HG02885 (cell line): ENCODE measurements around the gene CFAP97D2.
"Not testable (repeated sequence)": the region's sequence is repeated elsewhere in the genome, so short reads cannot be mapped to it uniquely, and the experiment has no call there.

ENCODE experiments used
- ATAC-seq: cut with Tn5 transposase; IDR thresholded peaks from one replicate; pipeline ENCODE4 v1.9.1; 2021; ENCODE audit warnings: mild to moderate bottlenecking; ENCODE audit not compliant: unreplicated experiment, poor library complexity

Gene CFAP97D2

GRCh38 chr13:114179087-114179658 is at the start of gene CFAP97D2:
TSS of gene CFAP97D2 (plus strand) at chr13:114179257. CDS start at chr13:114179331, 74 bp downstream.
- no peak for ATAC-seq

DNA sequence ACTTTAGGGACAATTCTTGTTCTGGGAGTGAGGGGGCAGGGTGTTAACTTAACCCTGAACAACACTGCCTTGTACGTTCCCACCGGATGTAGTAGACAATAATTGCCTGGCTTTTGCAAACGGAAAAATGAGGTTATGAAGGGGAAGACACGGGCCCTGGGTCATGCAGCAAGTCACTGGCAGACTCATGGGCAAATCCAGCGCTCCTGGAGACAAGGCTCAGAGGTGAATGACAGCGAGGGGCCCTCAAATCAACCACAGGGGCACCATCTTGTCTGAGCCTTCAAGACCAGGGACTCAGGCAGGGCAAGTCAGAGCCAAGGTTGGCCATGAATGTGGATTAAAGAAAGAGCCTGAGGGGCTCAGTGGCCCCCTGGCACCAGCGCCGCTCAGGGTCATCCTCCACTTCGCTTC is 49.4 kb upstream of the CFAP97D2 start:
- no peak for ATAC-seq

DNA sequence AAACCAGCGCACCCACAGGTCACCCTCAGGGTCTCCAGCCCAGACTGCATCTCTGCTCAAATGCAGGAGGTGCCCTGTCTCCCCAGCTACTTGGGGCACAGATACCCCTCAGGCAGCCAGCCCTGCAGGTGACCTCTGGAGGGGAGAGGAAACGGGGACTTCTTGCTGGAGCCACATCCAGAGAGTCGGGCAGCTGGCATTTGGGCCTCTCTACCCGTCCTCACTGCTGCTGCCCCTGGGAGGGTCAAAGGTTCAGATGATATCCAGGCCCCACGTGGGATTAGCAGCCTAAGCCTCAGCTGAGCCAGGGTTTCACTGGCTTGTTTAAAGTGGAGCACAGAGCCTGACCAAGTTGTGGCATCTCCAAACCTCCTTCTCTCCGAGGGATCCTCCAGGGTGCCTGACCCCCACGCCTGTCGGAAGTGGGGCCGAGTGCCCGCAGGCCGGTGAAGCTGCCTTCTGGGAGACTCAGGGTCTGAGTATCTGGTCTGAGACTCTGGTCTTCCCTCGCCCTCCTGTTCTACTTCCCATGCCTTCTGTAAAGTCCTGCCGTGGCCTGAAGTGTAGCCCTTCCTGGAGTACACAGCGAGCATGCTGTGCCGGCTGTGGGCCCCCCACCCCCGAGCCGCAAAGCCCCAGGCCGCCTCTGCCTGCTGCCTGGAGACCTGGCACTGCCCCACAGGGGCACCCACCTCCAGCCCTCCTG is 48.8 kb upstream of the CFAP97D2 start:
- no peak for ATAC-seq

GRCh38 chr13:114130837-114131582 is 48.0 kb upstream of the CFAP97D2 start:
- ATAC-seq = no peak

DNA sequence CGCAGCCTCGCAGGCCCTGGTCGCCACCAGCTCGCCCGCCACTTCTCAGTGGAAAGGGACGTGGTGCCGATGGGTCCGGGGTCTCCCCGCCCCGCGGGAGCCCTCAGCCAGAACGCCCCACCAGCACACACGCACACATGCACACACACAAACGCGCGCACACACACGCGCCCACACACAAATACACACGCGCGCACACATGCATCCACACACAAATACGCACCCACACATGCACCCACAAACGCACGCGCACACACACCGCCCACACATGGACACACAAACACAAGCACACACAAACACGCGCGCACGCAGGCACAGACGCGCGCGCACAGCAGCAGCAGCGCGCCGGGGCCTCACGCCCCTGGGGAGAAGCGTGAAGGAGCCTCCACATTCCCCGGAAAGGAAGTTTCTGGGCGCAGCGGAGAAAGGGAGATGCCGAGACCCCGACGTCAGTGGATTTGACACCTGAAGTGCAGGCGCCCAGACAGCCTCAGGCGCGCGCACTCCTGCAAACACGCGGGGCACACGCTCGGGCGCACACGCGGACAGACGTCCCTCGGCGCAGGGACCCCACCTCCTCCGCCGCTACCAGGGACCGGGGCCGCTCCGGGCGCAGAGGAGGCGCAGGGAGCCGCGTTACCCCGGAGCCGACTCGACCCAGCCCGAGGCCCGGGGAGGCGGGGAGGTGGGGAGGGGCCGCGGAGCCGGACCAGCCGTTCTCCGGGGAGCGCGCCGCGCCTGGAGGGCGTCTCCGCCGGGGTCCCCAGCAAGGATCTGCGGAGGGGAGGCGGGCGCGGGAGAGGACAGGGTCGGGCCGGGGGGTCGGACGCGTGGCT is 47.3 kb upstream of the CFAP97D2 start:
- ATAC-seq = peak; percentile 5

- peak; percentile 68 for ATAC-seq
These were observed 46.5 kb upstream of the CFAP97D2 start, which contains the start of gene RASA3 for GRCh38 chr13:114132419-114133121. TSS of gene RASA3 (minus strand) at chr13:114132623. CDS start at chr13:114132489, 134 bp downstream.

DNA sequence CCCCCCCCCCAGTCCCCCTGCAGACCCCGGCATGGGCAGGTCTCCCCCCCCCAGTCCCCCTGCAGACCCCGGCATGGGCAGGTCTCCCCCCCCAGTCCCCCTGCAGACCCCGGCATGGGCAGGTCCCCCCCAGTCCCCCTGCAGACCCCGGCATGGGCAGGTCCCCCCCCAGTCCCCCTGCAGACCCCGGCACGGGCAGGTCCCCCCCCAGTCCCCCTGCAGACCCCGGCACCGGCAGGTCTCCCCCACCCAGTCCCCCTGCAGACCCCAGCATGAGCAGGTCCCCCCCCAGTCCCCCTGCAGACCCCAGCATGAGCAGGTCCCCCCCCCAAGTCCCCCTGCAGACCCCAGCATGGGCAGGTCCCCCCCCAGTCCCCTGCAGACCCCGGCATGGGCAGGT is 45.9 kb upstream of the CFAP97D2 start:
- not testable (repeated sequence) for ATAC-seq

GRCh38 chr13:114133552-114133951 is 45.5 kb upstream of the CFAP97D2 start:
- not testable (repeated sequence) for ATAC-seq

DNA sequence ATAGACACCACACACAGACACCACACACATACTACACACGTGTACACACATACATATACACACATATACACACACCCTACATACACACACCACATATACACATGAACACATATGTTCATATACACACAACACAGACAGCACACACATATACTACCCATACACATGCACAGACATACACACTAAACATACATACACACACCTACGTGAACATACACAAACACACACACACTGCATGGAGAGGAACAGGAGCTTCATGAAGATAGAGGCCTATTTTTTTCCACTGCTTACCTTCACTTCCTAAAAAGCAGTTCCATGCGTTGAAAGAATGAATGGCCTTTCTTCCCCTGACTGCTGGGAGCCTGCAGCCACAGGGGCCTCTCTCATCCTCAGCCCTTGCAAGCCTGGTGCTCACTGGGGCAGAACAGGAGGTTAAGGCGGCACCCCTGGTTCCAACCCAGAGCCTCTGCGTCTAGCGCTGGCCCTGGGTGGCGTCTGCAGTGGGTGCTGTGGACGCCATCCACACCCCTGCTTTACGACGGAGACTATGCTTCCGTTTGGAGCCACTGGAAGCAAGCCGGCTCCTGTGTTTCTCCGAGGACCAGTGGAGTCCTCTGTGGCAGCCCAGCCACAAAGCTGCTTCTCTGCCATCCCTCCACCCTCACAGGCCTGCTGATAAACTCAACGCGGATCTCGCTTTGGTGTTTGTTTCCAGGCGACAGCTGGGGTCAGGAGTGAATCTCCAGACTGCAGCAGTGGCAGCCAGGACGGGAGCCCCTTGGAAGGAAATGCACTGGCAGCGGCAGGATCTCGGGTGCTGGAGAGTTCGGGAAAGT is 44.7 kb upstream of the CFAP97D2 start:
- no peak for ATAC-seq

- no peak for ATAC-seq
These were observed 44.0 kb upstream of the CFAP97D2 start for GRCh38 chr13:114134944-114135610.

DNA sequence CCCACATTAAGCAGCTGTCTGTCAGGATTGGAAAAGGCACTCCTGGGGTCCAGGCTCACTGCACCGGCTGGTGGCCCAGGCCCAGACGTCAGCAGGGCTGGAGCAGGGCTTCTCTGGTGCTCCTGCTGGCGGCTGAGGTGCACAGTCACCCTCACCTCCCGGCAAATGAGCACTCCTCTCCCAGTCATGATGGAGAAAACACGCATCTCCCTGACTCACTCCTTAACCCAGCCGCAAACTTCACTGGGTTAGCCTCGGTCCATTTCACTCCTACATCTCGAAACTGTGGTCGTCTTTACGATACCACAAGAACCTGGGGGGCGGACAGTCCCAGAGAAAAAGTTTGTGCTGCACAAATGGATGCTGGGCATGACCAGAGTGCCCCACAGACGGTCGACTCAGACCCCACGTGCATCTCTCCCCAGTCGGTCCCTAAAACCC is 43.3 kb upstream of the CFAP97D2 start:
- no peak for ATAC-seq

GRCh38 chr13:114136576-114136975 is 42.5 kb upstream of the CFAP97D2 start:
- ATAC-seq = no peak

- no peak for ATAC-seq
These were observed 38.7 kb upstream of the CFAP97D2 start for GRCh38 chr13:114140131-114140905.

DNA sequence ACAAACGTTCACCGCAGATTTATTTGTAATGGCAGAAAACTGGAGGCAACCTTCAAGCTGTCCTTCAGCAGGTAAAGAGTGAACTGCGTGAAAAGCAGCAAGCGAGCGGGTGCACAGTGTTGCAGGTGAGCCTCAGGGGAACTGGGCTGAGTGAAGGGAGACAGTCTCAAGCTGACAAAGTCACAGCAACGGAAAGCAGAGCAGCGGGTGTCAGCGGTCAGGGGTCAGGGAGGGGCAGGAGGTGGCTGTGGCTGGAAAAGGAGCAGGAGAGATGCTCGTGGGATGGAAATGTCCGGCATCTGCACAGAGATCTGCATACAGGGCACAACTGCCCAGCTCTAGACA is 38.2 kb upstream of the CFAP97D2 start:
- no peak for ATAC-seq

- no peak for ATAC-seq
These were observed 37.6 kb upstream of the CFAP97D2 start for GRCh38 chr13:114141261-114141996.

GRCh38 chr13:114142137-114142550 is 36.9 kb upstream of the CFAP97D2 start:
- no peak for ATAC-seq
